NCI-H146 treated with DMSO at 0.1 percent for 48 hours (cell line): ENCODE results near the gene YY1.
A peak's percentile ranks its signal among the peaks of the same experiment; 100 is the strongest.
"Not testable (repeated sequence)": the region's sequence is repeated elsewhere in the genome, so short reads cannot be mapped to it uniquely, and the experiment has no call there.

ENCODE experiments used
- DNase-seq: peaks from one replicate; lab custom pipeline; 2025; ENCODE audit not compliant: unreplicated experiment; lab: John Stamatoyannopoulos, UW

The YY1 gene

DNA sequence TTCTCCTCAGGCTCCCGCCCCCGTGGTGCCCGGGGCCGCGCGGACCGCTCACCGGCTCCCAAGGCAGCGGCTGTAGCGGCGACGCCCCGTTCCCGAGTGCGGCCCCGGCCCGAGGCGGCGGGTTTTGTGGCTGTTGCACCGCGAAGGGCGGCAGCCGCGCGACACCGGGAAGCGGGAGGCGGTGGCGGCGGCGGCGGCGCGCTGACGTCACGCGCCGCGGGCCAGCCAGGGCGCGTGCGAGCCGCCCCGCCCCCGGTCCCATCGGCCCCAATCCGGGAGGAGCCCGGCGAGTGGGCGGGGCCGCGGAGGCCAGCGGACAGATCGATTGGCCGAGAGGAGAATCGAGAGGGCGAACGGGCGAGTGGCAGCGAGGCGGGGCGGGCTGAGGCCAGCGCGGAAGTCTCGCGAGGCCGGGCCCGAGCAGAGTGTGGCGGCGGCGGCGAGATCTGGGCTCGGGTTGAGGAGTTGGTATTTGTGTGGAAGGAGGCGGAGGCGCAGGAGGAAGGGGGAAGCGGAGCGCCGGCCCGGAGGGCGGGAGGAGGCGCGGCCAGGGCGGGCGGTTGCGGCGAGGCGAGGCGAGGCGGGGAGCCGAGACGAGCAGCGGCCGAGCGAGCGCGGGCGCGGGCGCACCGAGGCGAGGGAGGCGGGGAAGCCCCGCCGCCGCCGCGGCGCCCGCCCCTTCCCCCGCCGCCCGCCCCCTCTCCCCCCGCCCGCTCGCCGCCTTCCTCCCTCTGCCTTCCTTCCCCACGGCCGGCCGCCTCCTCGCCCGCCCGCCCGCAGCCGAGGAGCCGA lies at the start of gene YY1:
Gene YY1 (plus strand): TSS at position 726 of the 792 bp plus-strand sequence. CDS start 101 bp downstream, outside the sequence.
- DNase-seq, result peak; percentile 83

DNA sequence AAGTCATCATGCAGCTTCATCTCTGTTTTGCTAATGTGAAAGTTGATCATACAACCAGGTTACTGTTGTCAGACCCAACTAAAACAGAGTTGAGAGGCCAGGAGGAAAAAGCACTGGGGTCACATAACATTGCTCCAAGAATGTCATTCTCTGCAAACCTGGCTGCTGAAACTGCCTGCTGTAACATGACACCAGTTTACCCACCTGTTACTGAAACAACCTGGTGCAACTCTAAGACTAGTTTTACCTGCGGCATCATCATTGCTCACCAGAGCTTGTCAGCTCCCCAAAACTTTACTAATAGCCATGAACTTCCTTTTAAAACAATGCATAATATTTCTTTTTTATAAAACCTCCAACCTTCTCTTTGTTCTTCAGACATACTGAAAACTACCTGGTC lies 48.8 kb upstream of the YY1 start:
- no peak for DNase-seq

DNA sequence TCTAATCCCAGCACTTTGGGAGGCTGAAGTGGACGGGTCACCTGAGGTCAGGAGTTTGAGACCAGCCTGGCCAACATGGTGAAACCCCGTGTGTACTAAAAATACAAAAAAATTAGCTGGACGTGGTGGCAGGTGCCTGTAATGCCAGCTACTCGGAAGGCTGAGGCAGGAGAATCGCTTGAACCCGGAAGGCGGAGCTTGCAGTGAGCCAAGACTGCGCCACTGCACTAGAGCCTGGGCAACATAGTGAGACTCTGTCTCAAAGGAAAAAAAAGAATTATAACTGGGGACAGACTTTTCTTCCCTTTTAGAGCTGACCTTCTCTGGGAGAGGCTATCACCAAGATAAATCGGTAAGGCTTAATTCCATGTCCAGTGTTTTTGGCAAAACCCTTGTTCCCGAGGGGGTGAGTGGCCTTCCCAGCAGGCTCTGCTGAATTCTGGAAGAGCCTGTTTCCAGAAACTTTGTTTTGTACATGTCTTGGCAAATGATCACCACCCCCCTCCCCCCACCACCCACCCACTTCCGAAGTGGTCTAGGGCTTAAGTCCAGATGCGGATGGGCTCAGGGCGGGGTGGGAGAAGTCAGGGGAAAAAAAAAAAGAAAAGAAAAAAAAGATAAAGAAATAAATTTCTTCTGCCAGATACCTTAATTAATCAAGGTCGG lies 47.2 kb upstream of the YY1 start:
- no peak for DNase-seq

GRCh38 chr14:100192250-100192671 lies 46.7 kb upstream of the YY1 start:
- DNase-seq, result no peak

- peak; percentile 91 for DNase-seq
Observed at GRCh38 chr14:100192672-100193416, 46.1 kb upstream of the YY1 start.

GRCh38 chr14:100193417-100194357 lies 45.3 kb upstream of the YY1 start:
- no peak for DNase-seq

DNA sequence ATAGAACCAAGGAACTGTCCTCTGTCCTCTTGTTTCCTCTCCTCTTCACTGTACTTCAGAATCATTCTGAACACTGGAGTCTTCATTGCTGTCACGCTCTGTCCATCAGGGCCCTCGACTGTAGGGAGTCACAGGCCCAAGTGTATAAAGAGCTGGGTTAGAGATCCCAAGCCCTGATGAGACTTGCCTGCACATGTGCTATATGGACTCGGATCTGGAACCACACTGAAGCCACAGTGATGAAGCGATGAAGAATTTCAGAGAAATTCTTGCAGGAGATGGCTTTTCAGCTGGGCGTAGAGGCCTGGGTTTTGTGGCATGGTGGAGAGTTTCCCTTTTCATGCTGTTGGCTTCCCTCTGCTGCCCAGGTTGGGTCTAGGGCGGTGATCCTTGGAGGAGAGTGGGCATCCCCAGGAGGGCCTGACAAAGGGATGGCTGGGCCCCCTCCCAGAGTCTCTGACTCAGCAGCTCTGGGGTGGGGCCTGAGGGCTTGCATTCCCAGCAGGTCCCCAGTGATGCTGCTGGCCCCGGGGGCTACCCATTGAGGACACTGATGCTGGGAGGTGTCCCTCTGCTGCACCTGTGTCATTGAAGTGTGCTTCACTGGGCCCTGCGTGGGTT lies 39.6 kb upstream of the YY1 start:
- DNase-seq, result no peak

DNA sequence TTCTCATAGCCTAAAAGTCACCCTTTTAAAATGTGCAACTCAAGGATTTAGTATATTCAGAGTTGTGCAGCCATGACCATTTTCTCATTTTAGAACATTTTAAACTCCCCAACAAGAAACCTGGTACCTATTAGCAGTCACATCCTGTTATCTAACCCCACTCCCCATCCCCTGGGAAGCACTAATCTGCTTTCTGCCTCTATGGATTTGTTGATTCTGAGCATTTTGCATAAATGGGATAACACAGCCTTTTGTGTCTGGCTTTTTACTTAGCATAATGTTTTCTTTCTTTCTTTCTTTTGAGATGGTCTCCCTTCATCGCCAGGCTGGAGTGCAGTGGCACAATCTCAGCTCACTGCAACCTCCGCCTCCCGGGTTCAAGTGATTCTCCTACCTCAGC lies 38.6 kb upstream of the YY1 start:
- no peak for DNase-seq

DNA sequence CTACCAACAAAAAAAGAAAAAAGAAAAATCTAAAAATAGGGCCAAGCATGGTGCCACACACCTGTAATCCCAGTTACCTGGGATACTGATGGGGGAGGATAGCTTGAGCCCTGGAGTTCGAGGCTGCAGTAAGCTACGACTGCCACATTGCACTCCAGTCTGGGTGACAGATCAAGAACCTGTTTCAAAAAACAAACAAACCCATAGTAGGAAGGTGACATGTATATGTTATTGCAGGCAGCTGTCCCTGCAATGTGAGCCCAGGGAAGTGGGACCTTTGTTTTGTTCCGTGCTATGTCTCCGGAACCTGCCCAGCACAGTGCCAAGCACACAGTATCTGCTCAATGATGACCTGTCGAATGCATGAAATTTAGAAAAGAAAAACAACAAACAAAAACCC lies 37.2 kb upstream of the YY1 start:
- no peak for DNase-seq

GRCh38 chr14:100202712-100203111 lies 36.2 kb upstream of the YY1 start:
- DNase-seq, result no peak

GRCh38 chr14:100203146-100203545 lies 35.8 kb upstream of the YY1 start:
- DNase-seq, result no peak

- no peak for DNase-seq
Observed at GRCh38 chr14:100203962-100204834, 34.7 kb upstream of the YY1 start.

- not testable (repeated sequence) for DNase-seq
Observed at GRCh38 chr14:100204835-100205167, 34.1 kb upstream of the YY1 start.

DNA sequence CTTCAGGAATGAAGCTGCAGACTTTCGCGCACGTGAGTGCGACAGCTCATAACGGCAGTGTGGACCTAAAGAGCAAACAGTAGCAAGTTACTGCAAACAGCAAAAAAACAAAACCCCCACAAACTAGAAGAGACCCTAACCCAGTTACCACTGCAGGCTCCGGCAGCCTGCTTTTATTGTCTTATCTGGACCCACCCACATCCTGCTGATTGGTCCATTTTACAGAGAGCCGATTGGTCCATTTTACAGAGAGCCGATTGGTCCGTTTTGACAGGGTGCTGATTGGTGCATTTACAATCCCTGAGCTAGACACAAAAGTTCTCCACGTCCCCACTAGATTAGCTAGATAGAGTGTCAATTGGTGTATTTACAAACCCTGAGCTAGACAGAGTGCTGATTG lies 31.4 kb upstream of the YY1 start:
- DNase-seq, result not testable (repeated sequence)

GRCh38 chr14:100208136-100208535 lies 30.8 kb upstream of the YY1 start:
- DNase-seq, result not testable (repeated sequence)

GRCh38 chr14:100211366-100211765 lies 27.6 kb upstream of the YY1 start:
- DNase-seq, result no peak

GRCh38 chr14:100211893-100212292 lies 27.1 kb upstream of the YY1 start:
- no peak for DNase-seq

DNA sequence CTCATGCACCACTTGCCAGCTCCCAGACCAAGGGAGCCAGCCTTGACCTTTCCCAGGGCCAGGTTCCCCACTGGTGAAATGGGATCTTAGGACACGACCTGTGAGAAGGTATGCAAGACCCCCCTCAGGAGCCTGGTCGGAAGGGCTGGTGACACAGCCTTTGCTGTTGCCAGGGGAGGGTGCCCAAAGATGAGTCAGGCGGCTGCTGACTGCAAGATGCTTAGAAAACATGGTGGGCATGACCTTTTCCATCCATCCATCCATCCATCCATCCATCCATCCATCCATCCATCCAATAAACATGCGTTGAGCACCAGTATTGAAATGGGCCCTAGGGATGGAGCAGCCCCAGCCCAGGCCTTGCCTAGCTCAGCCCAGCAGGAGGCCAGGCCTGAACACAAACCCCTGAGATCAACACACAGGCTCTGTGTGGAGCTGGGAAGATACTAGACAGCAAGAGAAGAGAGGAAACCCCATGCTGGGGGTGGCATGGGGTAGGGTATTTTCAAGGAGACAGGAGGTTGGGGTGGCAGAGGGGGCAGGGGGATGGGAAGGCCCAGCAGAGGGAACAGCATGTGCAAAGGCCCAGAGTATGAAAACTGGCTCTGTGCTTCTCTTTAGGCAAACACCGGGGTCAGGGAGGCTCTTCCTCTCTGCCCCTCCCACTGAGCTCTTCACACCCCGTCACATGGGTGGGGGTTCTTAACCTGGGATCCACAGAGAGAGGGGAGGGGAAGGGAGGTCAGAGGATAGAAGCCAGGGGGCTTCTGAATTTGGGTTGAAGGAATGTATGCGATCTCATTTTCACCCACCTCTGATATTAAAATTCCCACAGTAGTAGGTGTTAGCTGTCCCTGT lies 26.2 kb upstream of the YY1 start:
- no peak for DNase-seq

DNA sequence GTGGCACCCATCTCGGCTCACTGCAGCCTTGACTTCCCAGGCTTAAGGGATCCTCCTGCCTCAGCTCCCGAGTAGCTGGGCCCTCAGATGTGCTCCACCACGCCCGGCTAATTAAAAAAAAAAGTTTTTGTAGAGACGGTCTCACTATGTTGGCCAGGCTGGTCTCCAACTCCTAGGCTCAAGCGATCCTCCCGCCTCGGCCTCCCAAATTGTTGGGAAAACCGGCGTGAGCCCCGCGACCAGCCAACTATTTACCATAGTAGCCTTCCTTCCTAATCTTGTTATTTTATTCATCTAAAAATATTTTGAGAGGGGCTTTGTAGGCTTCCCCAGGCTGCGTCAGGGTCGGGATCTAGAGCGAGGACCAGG lies 25.4 kb upstream of the YY1 start:
- no peak for DNase-seq
